ENCODE data around the gene MAP3K6.
"Not testable (repeated sequence)": the region's sequence is repeated elsewhere in the genome, so short reads cannot be mapped to it uniquely, and the experiment has no call there.

MAP3K6 gene

GRCh38 chr1:27397110-27397509 lies 30.3 kb upstream of the MAP3K6 start:
- DNase-seq, result no peak

GRCh38 chr1:27395441-27396195 lies 28.9 kb upstream of the MAP3K6 start:
- peak; percentile 52 to 66 for DNase-seq

DNA sequence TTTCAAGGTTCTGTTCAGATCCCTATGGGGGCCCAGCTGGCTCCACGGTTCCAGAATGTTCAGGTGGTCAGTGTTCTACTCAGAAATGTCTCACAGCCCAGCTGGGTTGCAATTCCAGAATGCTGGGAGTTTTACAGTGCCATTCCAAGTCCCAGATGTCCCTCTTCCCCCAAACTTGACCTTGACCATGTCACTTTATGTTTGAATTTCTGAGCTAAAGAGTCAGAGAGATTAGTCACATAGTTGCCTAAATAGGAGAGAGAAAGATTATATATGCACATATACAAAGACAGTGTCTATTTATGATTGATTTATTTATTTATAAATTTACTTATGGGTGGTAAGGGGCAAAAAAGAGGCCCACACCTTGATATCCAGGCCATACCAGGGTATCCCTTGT lies 28.2 kb upstream of the MAP3K6 start:
- DNase-seq, result no peak

DNA sequence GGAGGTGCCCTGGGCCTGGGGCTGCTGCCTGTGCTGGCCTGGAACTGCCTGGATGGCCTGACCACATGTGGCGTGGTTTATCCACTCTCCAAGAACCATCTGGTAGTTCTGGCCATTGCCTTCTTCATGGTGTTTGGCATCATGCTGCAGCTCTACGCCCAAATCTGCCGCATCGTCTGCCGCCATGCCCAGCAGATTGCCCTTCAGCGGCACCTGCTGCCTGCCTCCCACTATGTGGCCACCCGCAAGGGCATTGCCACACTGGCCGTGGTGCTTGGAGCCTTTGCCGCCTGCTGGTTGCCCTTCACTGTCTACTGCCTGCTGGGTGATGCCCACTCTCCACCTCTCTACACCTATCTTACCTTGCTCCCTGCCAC lies 27.5 kb upstream of the MAP3K6 start:
- DNase-seq, result no peak

DNA sequence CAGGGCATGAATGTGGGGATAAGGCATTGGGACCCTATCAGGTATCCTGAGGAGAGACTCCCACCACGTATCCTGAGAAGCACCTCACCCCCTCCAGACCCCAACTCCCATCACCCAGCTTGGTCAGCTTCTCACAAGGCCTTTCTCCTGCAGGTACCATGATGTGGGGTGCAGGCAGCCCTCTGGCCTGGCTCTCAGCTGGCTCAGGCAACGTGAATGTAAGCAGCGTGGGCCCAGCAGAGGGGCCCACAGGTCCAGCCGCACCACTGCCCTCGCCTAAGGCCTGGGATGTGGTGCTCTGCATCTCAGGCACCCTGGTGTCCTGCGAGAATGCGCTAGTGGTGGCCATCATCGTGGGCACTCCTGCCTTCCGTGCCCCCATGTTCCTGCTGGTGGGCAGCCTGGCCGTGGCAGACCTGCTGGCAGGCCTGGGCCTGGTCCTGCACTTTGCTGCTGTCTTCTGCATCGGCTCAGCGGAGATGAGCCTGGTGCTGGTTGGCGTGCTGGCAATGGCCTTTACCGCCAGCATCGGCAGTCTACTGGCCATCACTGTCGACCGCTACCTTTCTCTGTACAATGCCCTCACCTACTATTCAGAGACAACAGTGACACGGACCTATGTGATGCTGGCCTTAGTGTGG lies 27.0 kb upstream of the MAP3K6 start:
- DNase-seq, result no peak

DNA sequence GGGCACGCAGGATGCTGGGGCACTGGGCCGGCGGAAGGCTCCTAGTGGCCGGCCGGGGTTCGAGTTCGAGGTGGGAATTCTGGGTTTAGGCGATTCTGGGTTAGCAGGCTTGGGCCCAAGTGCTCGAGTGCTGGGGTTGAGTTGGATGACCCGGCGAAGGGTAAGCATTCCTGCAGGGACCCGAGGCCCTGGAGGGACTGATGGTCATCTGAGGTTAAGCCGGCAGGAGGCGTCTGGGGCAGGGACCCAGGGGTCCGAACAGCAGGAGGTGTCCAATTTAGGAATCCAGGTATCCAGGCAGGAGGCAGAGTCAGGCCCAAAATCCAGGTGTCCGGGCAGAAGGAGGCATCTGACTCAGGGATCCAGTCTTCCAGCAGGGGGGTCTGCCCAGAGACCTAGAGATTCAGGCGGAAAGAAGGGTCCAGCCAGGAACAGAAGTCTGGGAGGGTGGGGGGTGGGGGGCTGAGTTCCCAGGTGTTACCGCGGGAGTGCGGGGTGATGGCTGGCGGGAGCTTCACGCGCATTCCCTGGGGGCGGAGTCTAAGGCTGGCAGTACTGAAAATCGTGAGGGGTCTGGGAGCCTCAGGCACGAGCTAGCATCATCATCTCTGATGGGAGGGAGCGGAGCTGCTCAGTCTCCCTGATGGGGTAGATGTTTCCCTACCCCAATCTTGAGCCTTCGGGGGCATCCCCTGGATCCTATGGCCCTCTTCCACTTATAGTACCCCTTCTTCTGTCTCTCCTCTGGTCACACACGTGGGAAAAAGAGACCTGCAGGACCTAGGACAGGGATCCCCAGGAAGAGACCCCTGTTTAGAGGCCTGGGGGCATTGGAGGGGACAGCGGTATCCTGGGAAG lies 26.2 kb upstream of the MAP3K6 start:
- no peak for DNase-seq

- DNase-seq, result peak; percentile 72 to 82
These were observed 25.5 kb upstream of the MAP3K6 start, which contains the start of gene GPR3 for GRCh38 chr1:27392096-27392777. Gene GPR3 (plus strand): TSS chr1:27392622. CDS start chr1:27393799, 1,177 bp downstream.

GRCh38 chr1:27391511-27392095 lies 24.8 kb upstream of the MAP3K6 start:
- no peak for DNase-seq

DNA sequence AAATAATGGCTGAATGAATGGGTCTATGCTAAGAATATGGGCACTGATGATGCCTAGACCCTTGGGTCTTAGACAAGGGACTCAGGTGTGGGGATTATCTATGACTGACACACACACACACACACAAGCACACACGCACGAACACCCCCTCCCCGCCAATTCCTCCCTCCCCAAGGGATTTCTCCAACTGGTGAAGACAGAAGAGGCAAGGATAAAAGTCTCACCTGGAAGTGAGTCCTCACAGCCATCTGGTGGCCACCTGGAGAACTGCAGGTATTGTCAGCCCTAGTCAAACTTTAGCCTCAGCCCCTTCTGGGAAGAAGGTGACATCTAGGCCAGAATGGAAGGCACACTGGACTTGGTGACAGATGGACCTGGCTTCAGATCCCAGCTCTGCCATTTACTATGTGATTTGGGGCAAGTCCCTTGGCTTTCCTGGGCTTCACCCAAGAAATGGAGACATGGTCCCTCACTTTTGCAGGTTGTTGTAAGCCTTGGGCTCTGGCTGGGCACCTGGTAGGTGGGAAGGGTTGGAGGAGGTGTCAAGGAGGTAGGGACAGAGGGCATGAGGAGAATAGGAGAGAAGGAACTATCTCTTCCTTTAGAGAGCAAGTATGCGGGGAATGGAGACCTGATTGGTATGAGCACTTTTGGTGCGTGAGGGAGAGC lies 21.7 kb upstream of the MAP3K6 start:
- DNase-seq, result peak in 1 of 2 donors; percentile 40

GRCh38 chr1:27384797-27385196 lies 18.0 kb upstream of the MAP3K6 start:
- not testable (repeated sequence) for DNase-seq

- DNase-seq, result no peak
These were observed 16.9 kb upstream of the MAP3K6 start for GRCh38 chr1:27383661-27384060.

GRCh38 chr1:27383039-27383605 lies 16.4 kb upstream of the MAP3K6 start, which contains the start of gene CD164L2:
Gene CD164L2 (minus strand): TSS chr1:27383333. CDS start chr1:27383239, 94 bp downstream.
- no peak for DNase-seq

GRCh38 chr1:27381969-27382762 lies 15.4 kb upstream of the MAP3K6 start:
- DNase-seq, result no peak

DNA sequence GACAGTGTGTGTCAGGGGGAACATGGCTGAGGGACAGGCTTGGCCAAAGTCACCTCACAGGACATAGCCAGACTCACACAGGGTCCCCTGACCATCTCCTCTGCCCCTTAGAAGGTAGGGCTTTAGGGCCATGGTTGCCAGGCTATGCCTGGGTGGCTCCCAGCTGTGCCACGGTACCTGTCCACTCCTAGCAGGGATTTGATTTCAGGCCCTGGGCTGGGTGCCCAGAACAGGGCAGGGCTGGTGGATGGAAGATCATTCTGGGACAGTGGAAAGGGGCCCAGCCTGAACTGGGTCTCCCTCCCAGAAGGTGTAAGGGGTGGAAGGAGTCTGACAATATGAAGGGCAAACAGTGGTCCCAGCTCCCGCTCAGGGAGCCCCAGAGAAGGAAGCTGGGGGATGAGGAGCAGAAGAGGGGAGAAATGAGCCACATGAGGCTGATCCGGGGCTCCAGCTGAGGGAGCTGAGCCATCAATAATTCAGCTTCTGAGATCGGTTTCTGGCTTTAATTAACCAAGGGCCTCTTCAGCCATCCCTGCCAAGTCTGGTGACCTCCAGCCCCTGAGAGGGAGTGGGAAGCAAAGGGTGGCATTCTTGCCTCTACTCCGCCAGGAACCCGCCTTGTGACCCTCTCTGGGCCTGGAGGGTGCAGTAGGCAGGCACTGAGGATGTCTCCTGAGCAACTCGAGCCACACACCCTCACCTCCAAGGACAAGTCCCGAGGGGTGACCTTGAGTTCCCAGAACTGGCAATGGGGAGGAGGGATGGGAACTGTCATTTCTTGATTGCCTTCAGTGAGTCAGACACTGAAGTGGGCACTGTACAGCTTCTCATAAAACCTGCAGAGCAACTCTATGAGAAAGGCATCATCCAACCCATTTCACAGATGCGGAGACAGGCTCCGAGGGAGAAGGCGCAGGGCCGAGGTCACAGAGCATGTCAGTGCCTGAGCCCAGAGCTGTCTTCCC lies 14.3 kb upstream of the MAP3K6 start:
- no peak for DNase-seq

- DNase-seq, result no peak
These were observed 13.5 kb upstream of the MAP3K6 start for GRCh38 chr1:27380224-27380623.

- DNase-seq, result no peak
These were observed 12.9 kb upstream of the MAP3K6 start for GRCh38 chr1:27379564-27380122.

DNA sequence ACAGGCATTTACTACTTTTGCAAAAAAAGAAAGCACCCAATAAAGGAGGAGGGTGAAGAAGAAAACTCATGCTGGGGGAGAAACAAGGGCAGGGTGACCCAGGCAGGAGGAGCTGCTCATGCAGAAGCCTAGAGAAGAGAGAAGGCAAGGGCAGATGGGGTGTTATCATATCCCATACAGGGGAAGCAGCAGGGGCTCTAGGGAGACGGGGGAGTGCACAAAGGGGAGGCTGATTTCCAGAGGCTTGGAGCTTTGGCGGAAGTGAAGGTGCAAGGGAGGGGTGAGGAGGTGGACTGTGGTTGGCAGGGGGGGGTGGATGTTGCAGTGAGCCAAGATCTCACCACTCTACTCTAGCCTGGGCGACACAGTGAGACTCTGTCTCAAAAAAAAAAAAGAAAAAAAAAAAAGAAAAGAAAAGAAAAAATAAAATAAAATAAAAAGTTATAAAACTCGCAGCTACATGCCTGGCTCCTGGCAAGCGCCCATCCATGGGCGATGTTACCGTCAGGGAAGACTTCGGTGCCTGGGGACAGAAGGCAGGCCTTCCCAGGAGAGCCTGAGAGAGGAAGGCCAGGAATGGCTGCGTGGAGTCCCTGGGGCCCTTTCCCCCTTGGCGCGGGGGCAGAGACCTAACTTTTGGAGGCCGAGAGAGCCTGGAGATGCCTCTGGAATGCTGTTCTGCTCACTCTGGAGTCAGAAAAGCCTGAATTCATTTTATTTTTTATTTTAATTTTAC lies 11.2 kb upstream of the MAP3K6 start:
- no peak for DNase-seq

DNA sequence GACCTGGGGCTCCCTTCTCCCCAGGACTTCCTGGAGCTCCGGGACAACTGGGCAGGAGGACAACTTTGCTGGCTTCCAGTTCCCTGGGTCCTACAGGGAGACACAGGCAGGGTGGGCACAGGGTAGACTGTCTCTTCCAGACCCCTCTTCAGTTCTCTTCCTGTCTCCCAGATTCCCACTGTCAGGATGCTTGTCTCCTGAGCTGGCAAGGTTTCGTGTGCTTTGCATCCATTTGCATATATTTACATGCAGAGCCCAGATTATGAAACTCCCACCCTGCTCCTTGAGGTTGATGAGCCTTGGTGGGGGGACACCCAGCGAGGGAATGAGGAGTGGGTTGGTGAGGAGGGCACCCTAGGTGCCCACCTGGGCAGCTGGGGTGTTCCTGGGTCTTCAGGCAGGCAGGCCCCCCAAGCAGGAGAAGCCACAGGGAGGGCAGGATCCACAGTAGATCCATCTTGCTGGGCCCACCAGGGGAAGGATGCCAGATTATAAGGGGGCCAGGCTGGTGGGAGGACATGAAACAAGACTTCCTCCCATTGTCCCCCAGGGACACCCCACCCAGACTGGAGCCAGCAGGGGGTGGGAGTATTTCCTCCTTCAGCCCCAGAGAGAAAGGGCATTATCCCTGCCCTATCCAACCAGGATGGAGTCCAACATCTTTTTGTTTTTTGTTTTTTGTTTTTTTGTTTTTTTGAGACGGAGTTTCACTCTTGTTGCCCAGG lies 7.8 kb upstream of the MAP3K6 start, which contains the start of gene FCN3:
Gene FCN3, minus strand, starts transcription at position 463 of the 725 bp plus-strand sequence. Its CDS starts 6 bp downstream, at position 457.
- no peak for DNase-seq

Data from bone marrow (tissue), 2 donors.